ENCODE measurements around the gene VEPH1. TPM values are rescaled to one million over a fixed set of nuclear protein-coding genes. Genes with fewer than 3 reads are reported as not detected.

Gene VEPH1
- polyA plus RNA-seq, 1 donor (not counting 4 experiments of a cell fraction or from before 2014, with no cell fraction given) = 0.21 TPM

DNA sequence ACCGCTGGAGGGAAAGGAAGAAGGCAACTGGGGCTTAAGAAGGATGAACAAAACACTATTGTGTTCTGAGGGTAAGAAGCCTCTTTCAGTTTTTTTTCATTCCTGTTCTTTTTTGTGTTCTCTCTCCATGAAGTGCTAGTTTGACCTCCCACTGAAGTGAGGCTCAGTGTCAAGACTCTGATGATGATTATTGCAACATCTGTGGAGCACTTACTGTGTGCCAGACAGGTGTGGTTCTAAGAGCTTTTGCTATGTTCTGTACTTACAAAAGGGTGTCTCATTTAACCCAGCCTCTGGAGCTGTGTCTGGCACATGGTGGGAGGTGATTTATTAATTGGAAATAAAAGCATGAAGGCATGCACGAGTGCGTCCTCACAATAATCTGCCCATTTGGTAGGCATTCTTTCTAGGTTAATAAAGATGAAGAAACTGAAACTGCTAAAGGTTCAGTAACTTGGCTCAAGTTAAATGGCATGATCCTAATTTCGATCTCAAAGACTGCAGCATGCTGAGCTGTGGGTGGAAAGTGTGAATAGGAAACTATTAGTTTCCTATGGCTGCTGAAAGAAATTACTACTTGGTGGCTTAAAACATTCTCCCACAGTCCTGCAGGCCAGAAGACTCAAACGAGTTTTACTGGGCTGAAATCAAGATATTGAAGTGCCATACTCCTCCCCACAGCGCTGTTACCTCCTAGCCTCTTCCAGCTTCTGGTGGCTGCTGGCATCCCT lies 38.5 kb upstream of the VEPH1 start:
- no peak overlapping the region for H3K27ac ChIP-seq (ENCODE audit: control insufficient read depth, insufficient read depth, low read length)
- H3K4me2 ChIP-seq (ENCODE audit: control insufficient read depth, extremely low read depth, insufficient read depth, low read depth, low read length) = no peak overlapping the region
- no peaks in the 10 kb centered on the region for H3K9me1 ChIP-seq (ENCODE audit: control insufficient read depth, extremely low read depth, insufficient read depth, low read length)
- dilution Hi-C loops (cut with MboI; ENCODE audit: extremely low pct_ligation_motif_present, low sequenced_read_pairs) = no loop called here
- H2AFZ ChIP-seq (ENCODE audit: control insufficient read depth, low read length) = no peak overlapping the region
- peaks cover 6% of the 10 kb centered on the region for H3K4me1 ChIP-seq (ENCODE audit: control insufficient read depth, extremely low read depth, insufficient read depth, low read length)
- TF ChIP-seq, protein P1, sequence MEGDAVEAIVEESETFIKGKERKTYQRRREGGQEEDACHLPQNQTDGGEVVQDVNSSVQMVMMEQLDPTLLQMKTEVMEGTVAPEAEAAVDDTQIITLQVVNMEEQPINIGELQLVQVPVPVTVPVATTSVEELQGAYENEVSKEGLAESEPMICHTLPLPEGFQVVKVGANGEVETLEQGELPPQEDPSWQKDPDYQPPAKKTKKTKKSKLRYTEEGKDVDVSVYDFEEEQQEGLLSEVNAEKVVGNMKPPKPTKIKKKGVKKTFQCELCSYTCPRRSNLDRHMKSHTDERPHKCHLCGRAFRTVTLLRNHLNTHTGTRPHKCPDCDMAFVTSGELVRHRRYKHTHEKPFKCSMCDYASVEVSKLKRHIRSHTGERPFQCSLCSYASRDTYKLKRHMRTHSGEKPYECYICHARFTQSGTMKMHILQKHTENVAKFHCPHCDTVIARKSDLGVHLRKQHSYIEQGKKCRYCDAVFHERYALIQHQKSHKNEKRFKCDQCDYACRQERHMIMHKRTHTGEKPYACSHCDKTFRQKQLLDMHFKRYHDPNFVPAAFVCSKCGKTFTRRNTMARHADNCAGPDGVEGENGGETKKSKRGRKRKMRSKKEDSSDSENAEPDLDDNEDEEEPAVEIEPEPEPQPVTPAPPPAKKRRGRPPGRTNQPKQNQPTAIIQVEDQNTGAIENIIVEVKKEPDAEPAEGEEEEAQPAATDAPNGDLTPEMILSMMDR (optimal IDR thresholded peaks at IDR 0.05 in 1 of 3, IDR thresholded peaks at IDR 0.05 in 1 of 3, conservative IDR thresholded peaks at IDR 0.05 in 1 of 3; ENCODE audit: extremely low read depth in 1 of 3, insufficient read depth in 2 of 3, low read length in 3 of 3) = no peak
- TF ChIP-seq EZH2 (IDR thresholded peaks at IDR 0.05; ENCODE audit: low read length) = no peak
- no peaks in the 10 kb centered on the region for H4K20me1 ChIP-seq (ENCODE audit: control insufficient read depth, extremely low read depth, insufficient read depth, low read length)
- peaks cover 9% of the 10 kb centered on the region for H3K27me3 ChIP-seq (ENCODE audit: control insufficient read depth, extremely low read depth, insufficient read depth, low read length)
- peaks cover 3% of the 10 kb centered on the region for H3K9me3 ChIP-seq (ENCODE audit: control insufficient read depth, low read depth, low read length)
- FAIRE-seq (no peak), DNase-seq (ENCODE audit: low read depth, low spot score) (no peak)
- no peak overlapping the region for H3K4me3 ChIP-seq (ENCODE audit: control insufficient read depth in 2 of 3, extremely low read depth in 1 of 3, insufficient read depth in 2 of 3, low read depth in 1 of 3, low read length in 3 of 3)
- H3K79me2 ChIP-seq (ENCODE audit: control insufficient read depth, insufficient read depth, low read length) = no peaks in the 10 kb centered on the region
- H3K9ac ChIP-seq (ENCODE audit: control insufficient read depth, extremely low read depth, insufficient read depth, low read length) = no peak overlapping the region
- H3K36me3 ChIP-seq (ENCODE audit: control insufficient read depth in 2 of 2, extremely low read depth in 1 of 2, insufficient read depth in 2 of 2, low read length in 2 of 2) = no peaks in the 10 kb centered on the region

DNA sequence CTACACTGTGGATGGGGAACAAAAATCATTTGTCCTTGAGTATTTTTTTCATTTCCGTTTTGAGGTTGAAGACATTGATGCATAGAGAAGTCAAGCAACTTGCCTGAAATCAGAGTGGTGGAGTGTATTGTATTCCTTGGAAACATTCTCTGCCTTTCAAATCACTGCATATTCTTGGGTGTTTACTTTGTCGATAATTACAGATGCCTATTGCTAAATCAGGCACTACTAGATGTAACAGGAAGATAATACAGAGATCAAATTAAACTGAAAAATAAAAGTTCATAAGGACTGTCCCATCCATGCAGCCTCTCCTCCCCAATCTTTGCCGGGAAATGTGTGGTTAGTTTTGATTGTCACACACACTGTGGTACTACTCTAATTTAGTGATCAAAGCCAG lies 37.4 kb upstream of the VEPH1 start:
- H2AFZ ChIP-seq (ENCODE audit: control insufficient read depth, low read length) = no peak overlapping the region
- no peaks in the 10 kb centered on the region for H3K79me2 ChIP-seq (ENCODE audit: control insufficient read depth, insufficient read depth, low read length)
- peaks cover 3% of the 10 kb centered on the region for H3K9me3 ChIP-seq (ENCODE audit: control insufficient read depth, low read depth, low read length)
- FAIRE-seq = no peak
- H3K36me3 ChIP-seq (ENCODE audit: control insufficient read depth in 2 of 2, extremely low read depth in 1 of 2, insufficient read depth in 2 of 2, low read length in 2 of 2) = no peaks in the 10 kb centered on the region
- dilution Hi-C loops (cut with MboI; ENCODE audit: extremely low pct_ligation_motif_present, low sequenced_read_pairs) = no loop called here
- no peak overlapping the region for H3K27ac ChIP-seq (ENCODE audit: control insufficient read depth, insufficient read depth, low read length)
- peaks cover 9% of the 10 kb centered on the region for H3K27me3 ChIP-seq (ENCODE audit: control insufficient read depth, extremely low read depth, insufficient read depth, low read length)
- peaks cover 6% of the 10 kb centered on the region for H3K4me1 ChIP-seq (ENCODE audit: control insufficient read depth, extremely low read depth, insufficient read depth, low read length)
- H4K20me1 ChIP-seq (ENCODE audit: control insufficient read depth, extremely low read depth, insufficient read depth, low read length) = no peaks in the 10 kb centered on the region
- no peaks in the 10 kb centered on the region for H3K9me1 ChIP-seq (ENCODE audit: control insufficient read depth, extremely low read depth, insufficient read depth, low read length)
- DNase-seq (ENCODE audit: low read depth, low spot score) = no peak
- no peak overlapping the region for H3K4me2 ChIP-seq (ENCODE audit: control insufficient read depth, extremely low read depth, insufficient read depth, low read depth, low read length)
- TF ChIP-seq, protein P1 (optimal IDR thresholded peaks at IDR 0.05 in 1 of 3, IDR thresholded peaks at IDR 0.05 in 1 of 3, conservative IDR thresholded peaks at IDR 0.05 in 1 of 3; ENCODE audit: extremely low read depth in 1 of 3, insufficient read depth in 2 of 3, low read length in 3 of 3) = no peak
- no peak for TF ChIP-seq EZH2 (IDR thresholded peaks at IDR 0.05; ENCODE audit: low read length)
- H3K4me3 ChIP-seq (ENCODE audit: control insufficient read depth in 2 of 3, extremely low read depth in 1 of 3, insufficient read depth in 2 of 3, low read depth in 1 of 3, low read length in 3 of 3) = no peak overlapping the region
- no peak overlapping the region for H3K9ac ChIP-seq (ENCODE audit: control insufficient read depth, extremely low read depth, insufficient read depth, low read length)
